Activated naive CD4-positive, alpha-beta T cell treated with anti-CD3 and anti-CD28 coated beads, Interleukin-2, amount 50 U/mL, for 16 hours (primary cell): ENCODE results near the gene CABYR.

Source experiments
- DNase-seq: peaks from one replicate; pipeline ENCODE4 v3.0.0-alpha.2; 2020

CABYR gene

GRCh38 chr18:24195296-24196053 is 56.6 kb downstream of the CABYR start:
- DNase-seq = no peak

GRCh38 chr18:24196764-24197163 is 57.9 kb downstream of the CABYR start:
- DNase-seq = no peak

GRCh38 chr18:24197412-24197811 is 58.5 kb downstream of the CABYR start:
- no peak for DNase-seq

DNA sequence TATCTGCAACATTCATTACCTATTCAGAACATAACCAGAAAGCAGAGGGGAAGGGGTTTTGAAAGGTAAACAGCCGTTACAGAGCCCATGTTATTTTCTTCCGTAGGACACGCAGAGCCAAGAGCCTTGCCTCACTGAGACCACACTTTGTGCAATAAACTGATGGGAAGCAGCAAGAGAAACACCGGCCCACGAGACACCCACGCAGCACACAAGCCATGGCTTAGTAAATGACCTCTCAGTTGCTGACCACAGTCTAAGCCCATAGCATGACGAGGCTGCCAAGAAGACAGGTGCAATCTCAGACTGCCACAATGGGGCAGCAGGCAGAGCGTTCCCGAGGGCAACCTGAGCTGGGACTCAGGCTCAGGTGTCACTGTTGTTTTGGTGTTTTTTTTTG is 59.6 kb downstream of the CABYR start:
- no peak for DNase-seq

DNA sequence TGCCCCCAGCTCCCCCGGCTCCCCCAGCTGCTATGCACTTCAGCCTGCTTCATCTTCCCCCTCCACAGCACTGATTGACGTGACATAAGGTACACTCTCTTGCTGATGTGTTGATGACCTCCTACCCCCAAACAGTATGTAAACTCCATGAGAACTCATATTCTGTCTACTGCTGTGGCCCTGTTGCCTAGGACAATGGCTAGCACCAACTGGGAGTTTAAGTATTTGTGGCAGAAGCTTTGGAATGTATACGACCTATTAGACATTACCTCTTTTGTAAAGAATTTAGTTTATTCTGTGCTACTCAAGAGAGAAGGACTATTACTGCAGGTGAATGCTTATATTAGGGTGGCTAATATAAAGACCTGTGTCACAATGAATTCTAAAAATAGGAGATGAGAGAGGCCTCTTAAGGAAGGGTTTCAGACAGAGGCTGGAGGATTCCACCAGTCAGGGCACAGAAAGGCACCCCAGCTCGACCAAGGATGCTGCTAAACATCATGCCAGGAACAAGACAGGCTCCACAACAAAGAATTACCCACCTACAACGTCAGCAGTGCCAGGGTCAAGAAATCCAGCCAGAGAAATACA is 60.6 kb downstream of the CABYR start:
- DNase-seq = no peak

GRCh38 chr18:24200494-24201290 is 61.8 kb downstream of the CABYR start:
- DNase-seq = no peak

- DNase-seq = no peak
Observed at GRCh38 chr18:24201699-24202687, 63.1 kb downstream of the CABYR start.

GRCh38 chr18:24204904-24205303 is 66.0 kb downstream of the CABYR start:
- no peak for DNase-seq

DNA sequence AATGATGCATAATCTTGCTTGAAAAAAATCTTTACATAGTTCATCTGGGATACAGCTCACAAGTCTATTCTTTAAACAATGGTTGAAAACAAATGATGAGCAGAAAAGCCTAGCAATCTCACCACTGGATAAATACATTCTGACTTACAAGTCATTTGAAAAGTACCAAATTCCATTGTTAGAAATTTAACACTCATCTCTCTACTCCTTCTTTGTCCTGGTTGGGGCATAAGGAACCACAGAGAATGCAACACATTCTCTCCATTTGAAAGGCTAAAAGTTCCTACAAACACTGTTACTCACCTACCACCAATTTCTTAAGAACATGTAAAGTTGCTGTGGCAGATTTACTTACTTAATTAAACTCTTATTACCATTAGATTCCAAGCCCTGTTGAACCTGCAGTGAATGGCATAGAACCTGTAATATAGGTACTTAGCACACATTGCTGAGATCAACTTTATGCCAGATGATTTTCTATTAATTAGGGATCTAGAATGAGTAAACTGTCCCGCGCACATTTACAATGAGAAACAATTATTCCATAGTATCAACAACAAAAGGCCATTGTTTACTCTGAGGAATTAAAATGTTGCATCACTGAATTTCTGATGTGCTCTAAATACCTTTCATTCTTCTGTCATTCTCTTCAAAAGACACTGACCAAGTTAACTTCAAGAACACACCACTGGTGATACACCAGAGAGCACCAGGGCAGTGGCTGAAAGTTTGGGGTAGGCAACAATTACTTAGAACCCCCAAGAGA is 69.6 kb downstream of the CABYR start:
- DNase-seq = no peak

- no peak for DNase-seq
Observed at GRCh38 chr18:24209558-24209957, 70.7 kb downstream of the CABYR start.
